ENCODE data around the gene FNDC3B.

DNA sequence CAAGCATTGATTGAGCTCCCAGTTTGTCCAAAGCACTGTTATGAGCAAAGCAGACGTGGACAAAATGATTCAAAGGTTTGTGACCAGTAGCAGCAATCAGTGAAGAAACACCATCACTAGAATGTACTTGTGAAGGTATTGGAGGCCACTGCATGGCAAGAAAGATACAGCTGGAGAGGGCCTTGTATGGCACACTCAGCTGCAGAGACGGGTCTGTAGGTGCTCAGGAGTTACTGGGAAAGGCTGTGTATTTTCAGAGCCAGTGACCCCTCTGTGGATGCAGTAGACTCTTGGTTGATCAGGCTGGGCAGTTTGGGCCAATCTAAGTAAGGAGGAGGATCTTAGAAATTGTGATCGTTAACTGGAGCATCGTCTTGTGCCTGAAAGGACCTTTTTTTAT, 288.9 kb downstream of the FNDC3B start:
- TF ChIP-seq, protein P1, sequence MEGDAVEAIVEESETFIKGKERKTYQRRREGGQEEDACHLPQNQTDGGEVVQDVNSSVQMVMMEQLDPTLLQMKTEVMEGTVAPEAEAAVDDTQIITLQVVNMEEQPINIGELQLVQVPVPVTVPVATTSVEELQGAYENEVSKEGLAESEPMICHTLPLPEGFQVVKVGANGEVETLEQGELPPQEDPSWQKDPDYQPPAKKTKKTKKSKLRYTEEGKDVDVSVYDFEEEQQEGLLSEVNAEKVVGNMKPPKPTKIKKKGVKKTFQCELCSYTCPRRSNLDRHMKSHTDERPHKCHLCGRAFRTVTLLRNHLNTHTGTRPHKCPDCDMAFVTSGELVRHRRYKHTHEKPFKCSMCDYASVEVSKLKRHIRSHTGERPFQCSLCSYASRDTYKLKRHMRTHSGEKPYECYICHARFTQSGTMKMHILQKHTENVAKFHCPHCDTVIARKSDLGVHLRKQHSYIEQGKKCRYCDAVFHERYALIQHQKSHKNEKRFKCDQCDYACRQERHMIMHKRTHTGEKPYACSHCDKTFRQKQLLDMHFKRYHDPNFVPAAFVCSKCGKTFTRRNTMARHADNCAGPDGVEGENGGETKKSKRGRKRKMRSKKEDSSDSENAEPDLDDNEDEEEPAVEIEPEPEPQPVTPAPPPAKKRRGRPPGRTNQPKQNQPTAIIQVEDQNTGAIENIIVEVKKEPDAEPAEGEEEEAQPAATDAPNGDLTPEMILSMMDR (IDR thresholded peaks at IDR 0.05), result no peak
- no peak for TF ChIP-seq ZFX (IDR thresholded peaks at IDR 0.05; ENCODE audit: borderline replicate concordance)
